Gastrocnemius medialis (tissue), 4 donors: Measurements from ENCODE around the gene SLC5A7.

Source experiments
- CTCF ChIP-seq, 5 experiments: fragments of 450-650 bp in 3 of 5; fragments of 200-600 bp in 2 of 5; sonication (generic) in 2 of 5; IDR thresholded peaks in 4 of 5; conservative IDR thresholded peaks in 1 of 5; 1 replicate in 4 of 5; 2 replicates in 1 of 5; pipeline ENCODE4 v1.5.1; 2016 to 2019; ENCODE audit warnings: antibody characterized with exemption in 5 of 5, mild to moderate bottlenecking in 3 of 5, moderate library complexity in 3 of 5
- POLR2A ChIP-seq, 2 donors: fragments of 450-650 bp; IDR thresholded peaks; one replicate each; pipeline ENCODE4 v1.6.1; 2017; ENCODE audit warnings: antibody characterized with exemption in 2 of 2, mild to moderate bottlenecking in 2 of 2, moderate library complexity in 2 of 2

GRCh38 chr2:108034843-108035242 is 48.5 kb downstream of the SLC5A7 start:
- TF ChIP-seq CTCF (IDR thresholded peaks at IDR 0.05 in 4 of 5, conservative IDR thresholded peaks at IDR 0.05 in 1 of 5) = no peak
- no peak for TF ChIP-seq POLR2A (IDR thresholded peaks at IDR 0.05)
